AG09309 (cell line): ENCODE results near the gene CTXN3.

Source experiments
- DNase-seq: peaks from one replicate; pipeline ENCODE4 v3.0.0-alpha.2; 2010; ENCODE audit warnings: low read depth
- H3K4me3 ChIP-seq: 2 replicates; pipeline ENCODE4 v1.5.1; 2011; ENCODE audit warnings: mild to moderate bottlenecking, low read depth, low read length, moderate library complexity; ENCODE audit not compliant: control insufficient read depth
- CTCF ChIP-seq: IDR thresholded peaks from 2 replicates; pipeline ENCODE4 v1.5.1; 2011; ENCODE audit warnings: mild to moderate bottlenecking, low read depth, low read length, inconsistent platforms; ENCODE audit not compliant: insufficient read depth, control insufficient read depth; ENCODE audit errors: missing control alignments

The CTXN3 gene

DNA sequence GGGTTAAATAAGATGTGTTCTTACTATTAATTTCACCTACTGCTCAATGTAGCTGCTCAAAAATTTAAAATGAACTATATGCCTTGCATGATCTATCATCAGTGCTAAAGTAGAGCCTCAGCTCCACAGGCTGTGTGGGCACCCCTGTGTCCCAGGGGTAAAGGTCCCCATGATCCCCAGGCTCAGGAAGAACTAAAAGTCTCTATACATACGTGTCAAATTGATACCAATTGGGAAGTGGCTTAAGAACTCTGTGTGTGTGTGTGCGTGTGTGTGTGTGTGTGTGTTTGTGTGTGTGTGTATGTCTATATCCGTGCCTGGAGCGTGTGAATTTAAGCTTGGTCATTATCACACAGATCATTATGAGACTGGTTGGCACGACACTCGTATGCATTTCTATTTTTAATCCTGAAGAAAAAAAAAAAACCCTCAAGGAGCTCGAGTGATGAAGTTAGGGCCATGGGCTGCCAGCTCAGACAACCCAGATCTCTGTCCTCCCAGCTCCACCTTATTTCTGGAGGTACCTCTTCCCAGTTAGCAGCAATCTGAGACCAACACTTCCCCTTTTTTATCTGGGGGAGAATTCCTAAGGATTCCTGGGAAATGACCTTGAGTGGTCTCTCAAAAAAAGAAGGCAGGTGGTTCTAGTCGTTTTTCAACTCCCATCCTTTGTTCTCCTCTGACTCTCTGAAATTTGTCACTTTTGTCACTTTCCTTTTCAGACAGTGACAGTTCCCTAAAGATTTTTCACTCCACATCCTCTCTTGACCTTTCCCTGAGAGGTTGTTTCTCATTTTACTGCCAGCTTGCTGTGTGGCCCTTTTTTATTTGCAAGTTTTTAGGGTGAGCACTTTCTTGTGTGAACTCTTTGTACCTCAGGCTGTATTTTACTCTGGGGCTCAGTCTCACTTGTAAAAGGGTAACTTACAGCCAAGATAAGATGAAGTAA lies 45.7 kb upstream of the CTXN3 start:
- no peak for DNase-seq
- no peak overlapping the region for H3K4me3 ChIP-seq
- TF ChIP-seq CTCF, result no peak

- no peak overlapping the region for H3K4me3 ChIP-seq
- TF ChIP-seq CTCF, result no peak
- DNase-seq, result no peak
These were observed 40.7 kb upstream of the CTXN3 start for GRCh38 chr5:127608077-127608660.

- no peak overlapping the region for H3K4me3 ChIP-seq
- no peak for TF ChIP-seq CTCF
- no peak for DNase-seq
These were observed 39.9 kb upstream of the CTXN3 start for GRCh38 chr5:127609011-127609410.

DNA sequence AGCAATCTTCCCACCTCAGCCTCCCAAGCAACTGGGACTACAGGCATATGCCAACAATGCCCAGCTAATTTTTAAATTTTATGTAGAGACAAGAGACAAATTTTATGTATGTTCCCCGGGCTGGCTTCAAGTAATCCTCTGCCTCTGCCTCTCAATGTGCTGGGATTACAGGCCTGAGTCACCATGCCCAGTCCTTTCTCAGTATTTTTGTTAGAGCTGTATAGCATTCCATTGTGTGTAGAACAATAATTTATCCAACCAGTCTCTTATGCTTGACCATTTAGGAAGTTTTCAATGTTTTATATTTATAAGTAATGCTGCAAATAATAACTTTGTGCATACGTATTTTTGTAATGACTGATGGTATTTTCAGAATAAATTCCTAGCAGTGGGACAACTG lies 38.9 kb upstream of the CTXN3 start:
- no peak for DNase-seq
- no peak for TF ChIP-seq CTCF
- no peak overlapping the region for H3K4me3 ChIP-seq

GRCh38 chr5:127612441-127613141 lies 36.3 kb upstream of the CTXN3 start:
- TF ChIP-seq CTCF, result no peak
- no peak for DNase-seq
- H3K4me3 ChIP-seq, result no peak overlapping the region

DNA sequence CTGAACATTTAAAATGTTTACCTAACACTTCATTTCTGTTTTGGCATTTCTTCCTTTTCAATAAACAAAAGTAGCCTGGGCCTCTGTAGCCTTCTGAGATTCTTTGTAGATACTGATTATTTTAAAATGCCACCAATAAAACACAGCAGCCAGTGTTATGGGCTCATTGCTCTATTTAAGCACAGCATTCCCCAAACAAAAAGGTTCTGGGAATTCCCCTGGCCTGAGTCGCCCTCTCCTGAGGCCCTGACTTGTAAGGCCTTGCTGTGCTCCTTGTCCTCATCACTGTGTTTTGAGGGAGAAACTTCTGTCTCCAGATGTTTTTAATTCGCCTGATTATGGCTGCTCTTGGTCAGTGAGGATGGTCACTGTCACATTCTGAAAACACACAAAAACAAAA lies 33.0 kb upstream of the CTXN3 start:
- TF ChIP-seq CTCF, result no peak
- peak; percentile 2 for DNase-seq
- no peak overlapping the region for H3K4me3 ChIP-seq
